HG03045 (cell line): ENCODE data around the gene ZNF77.
"Not testable (repeated sequence)": the region's sequence is repeated elsewhere in the genome, so short reads cannot be mapped to it uniquely, and the experiment has no call there.

Experiments
- ATAC-seq: cut with Tn5 transposase; IDR thresholded peaks from one replicate; pipeline ENCODE4 v1.9.1; 2021; ENCODE audit warnings: mild to moderate bottlenecking, moderate library complexity; ENCODE audit not compliant: unreplicated experiment

ZNF77 gene

DNA sequence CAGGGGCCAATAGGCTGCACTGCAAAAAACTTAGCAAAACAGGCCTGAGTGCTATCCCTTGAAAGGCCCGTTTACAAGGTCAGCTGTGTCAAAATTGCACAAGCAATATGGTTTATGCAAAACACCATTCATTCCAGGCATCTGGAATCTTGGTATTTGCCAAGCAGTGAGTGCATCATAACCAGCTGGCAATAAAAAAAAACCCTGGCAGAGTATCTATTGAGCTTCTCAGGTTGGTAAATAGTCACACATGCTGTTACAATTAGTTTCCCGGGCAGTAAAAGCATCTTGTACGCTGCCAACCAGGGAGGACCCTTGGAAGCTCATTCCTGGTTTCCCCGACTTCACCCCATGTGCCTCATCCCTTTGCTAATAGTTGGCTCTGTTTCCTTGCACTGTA lies 21.3 kb downstream of the ZNF77 start:
- no peak for ATAC-seq

- no peak for ATAC-seq
These were observed 21.8 kb downstream of the ZNF77 start for GRCh38 chr19:2922987-2923386.

GRCh38 chr19:2917275-2918184 lies 27.2 kb downstream of the ZNF77 start:
- no peak for ATAC-seq

GRCh38 chr19:2912306-2912705 lies 32.5 kb downstream of the ZNF77 start:
- no peak for ATAC-seq

- ATAC-seq = no peak
These were observed 38.1 kb downstream of the ZNF77 start for GRCh38 chr19:2906631-2907195.

DNA sequence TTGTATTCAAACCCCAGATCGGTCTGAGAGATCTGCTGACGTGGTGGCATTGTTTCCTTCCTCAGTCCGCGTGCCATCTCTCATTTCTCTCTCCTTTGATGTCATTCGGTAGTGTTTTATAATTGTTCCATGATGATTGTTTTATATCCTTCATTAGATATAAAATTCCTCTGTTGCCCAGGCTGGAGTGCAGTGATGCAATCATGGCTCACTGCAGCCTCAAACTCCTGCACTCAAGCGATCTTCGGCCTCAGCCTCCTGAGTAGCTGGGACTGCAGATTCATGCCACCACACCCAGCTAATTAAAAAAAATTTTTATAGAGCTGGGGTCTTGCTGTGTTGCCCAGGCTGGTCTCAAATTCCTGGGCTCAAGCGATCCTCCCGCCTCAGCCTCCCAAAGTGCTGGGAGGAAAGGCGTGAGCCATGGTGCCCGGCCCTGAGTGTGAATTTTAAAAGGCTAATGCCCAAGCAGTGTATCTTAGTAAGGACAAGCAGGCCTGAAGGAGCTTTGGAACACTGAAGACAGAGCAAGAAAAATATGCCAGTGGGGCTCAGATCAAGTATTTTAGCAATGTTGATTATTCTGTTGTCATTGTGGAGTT lies 38.8 kb downstream of the ZNF77 start:
- no peak for ATAC-seq

- not testable (repeated sequence) for ATAC-seq
These were observed 41.4 kb downstream of the ZNF77 start for GRCh38 chr19:2903326-2903725.

- ATAC-seq = no peak
These were observed 42.1 kb downstream of the ZNF77 start for GRCh38 chr19:2902590-2903218.

DNA sequence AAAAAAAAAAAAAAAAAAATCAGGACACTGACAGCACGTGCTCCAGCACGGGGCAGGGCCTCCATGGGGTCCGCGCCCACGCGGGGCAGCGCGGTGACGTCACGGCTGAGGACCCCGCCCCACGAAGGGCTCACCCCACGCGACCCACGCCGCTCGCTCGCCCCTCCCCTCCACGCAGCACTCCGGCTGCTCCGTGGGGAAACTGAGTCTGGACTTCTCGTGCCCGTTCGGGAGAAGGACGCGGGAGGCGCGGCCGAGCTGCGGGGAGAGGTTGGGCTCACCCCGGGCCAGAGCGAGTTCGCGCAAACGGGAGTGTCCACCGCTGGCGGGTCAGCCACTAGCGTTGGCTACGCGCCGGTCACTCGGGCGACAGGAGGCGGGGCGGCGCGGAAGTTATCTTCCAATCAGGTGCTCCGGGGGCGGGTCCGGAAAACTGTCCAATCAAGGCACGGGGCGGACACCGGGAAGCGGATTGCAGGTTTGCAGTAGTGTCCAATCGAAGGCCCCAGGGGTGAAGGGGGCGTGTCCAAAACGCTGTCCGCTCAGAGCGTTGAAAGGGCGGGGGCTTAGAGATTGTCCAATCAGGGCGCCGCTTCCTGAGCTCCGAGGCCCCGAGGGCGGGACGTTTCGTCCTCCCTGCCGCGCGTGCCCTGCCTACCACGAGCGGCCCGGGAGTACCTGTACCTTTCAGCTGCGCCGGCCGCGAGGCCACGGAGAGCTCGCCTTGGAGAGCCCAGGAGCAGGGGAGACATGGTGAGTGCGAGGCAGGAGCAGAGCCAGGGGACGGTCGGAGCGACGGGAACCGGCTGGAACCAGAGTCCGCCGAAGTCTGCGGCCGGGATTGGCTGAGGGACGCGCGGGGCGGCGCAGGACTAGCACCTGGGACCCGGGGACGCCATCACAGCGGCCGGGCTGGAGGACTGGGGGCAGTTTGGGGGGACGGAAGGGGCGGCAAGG lies 44.2 kb downstream of the ZNF77 start, which contains the start of gene ZNF57:
ZNF57 (plus strand) TSS at position 633 of the 957 bp plus-strand sequence; CDS start at position 751, 118 bp downstream.
- peak; percentile 92 for ATAC-seq

- no peak for ATAC-seq
These were observed 48.1 kb downstream of the ZNF77 start for GRCh38 chr19:2896694-2897093.

- ATAC-seq = not testable (repeated sequence)
These were observed 54.2 kb downstream of the ZNF77 start for GRCh38 chr19:2890531-2890930.

DNA sequence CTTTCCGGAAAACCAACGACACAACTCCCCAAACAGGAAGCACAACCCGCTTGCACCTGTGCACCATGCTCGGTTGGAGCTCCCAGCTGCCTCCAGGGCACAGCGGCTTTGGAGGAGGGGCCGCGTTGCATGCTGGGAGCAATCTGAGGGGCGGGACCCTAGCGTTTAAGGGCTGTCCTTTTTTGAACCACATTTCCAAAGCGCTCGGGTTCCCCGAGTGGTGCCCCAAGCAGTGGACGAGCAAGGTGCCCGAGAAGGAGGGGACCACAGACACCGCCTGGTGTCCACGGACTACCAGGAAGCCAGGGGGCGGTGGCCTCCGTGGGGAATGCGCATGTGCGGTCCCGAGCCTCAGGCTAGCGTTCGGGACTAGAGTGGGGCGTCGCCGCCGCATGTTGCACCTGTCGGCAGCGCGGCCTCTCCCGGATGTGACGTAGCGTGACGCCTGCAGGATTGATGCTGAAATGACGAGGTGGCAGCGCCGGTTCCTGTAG lies 56.0 kb downstream of the ZNF77 start:
- ATAC-seq = no peak

- no peak for ATAC-seq
These were observed 57.3 kb downstream of the ZNF77 start for GRCh38 chr19:2887391-2887914.

- no peak for ATAC-seq
These were observed 59.0 kb downstream of the ZNF77 start for GRCh38 chr19:2885736-2886135.

DNA sequence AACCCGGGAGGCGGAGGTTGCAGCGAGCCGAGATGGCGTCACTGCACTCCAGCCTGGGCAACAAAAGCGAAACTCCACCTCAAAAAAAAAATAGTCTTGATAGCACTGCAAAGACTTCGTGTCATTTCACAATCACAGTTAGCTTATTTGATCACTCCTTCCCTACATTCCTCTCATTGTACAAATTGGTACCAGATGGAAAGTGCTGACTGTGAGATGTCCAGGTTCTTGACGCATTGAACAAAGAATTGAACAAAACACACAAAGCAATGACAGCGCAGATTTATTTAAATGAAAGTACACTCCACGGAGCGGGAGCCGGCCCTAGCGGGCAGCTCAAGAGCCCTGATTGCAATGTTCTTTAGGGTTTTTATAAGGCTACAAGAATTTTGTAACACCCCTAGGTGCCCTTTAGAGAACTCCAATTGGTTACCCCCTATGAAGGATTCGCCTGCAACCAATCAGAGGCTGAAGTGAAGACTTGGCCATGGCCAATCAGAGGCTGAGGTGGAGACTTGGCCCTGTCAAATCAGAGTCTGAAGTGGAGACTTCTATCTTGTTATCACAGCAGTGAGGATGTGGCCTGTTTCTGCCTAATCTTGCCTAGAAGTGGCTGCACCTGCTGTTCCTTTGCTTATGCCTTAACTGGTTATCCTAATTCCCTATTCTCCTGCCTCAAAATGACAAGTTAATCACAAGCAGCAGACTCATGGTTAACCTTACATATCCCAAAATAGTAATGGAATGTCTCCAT lies 60.9 kb downstream of the ZNF77 start:
- no peak for ATAC-seq
